Tibial nerve (tissue), 4 donors: ENCODE data around the gene CNGA1.

Experiments
- CTCF ChIP-seq, 5 experiments: fragments of 200-600 bp in 3 of 5; fragments of 450-650 bp in 2 of 5; sonication (generic) in 3 of 5; IDR thresholded peaks; one replicate each; pipeline ENCODE4 v1.5.1; 2016 to 2019; ENCODE audit warnings: antibody characterized with exemption in 5 of 5, mild to moderate bottlenecking in 3 of 5, moderate library complexity in 2 of 5
- EP300 ChIP-seq, 2 donors: sonication (generic); formaldehyde crosslinking; IDR thresholded peaks; one replicate each; pipeline ENCODE4 v1.6.1; 2017; ENCODE audit warnings: antibody characterized with exemption in 2 of 2, mild to moderate bottlenecking in 1 of 2
- POLR2A ChIP-seq, 2 donors: fragments of 450-650 bp; IDR thresholded peaks; one replicate each; pipeline ENCODE4 v1.6.1; 2017; ENCODE audit warnings: antibody characterized with exemption in 2 of 2, mild to moderate bottlenecking in 2 of 2, moderate library complexity in 2 of 2

GRCh38 chr4:47899639-47900038 lies 116.8 kb downstream of the CNGA1 start:
- TF ChIP-seq CTCF (IDR thresholded peaks at IDR 0.05) (no peak), POLR2A (IDR thresholded peaks at IDR 0.05) (no peak), EP300 (IDR thresholded peaks at IDR 0.05) (no peak)
